HepG2 (cell line): ENCODE data around the gene RHBDL1. TPM values are rescaled to one million over a fixed set of nuclear protein-coding genes. Genes with fewer than 3 reads are reported as not detected.
A peak's percentile ranks its signal among the peaks of the same experiment; 100 is the strongest.

Experiments used
- CAMTA2 ChIP-seq: sonication (generic); formaldehyde crosslinking; IDR thresholded peaks from 2 replicates; pipeline ENCODE4 v1.4.0; 2020; ENCODE audit warnings: mild to moderate bottlenecking, missing genetic modification reagents, borderline replicate concordance
- FOXK1 ChIP-seq: sonication (generic); formaldehyde crosslinking; IDR thresholded peaks from 2 replicates; pipeline ENCODE4 v1.4.0; 2020; ENCODE audit warnings: low read depth, missing genetic modification reagents, borderline replicate concordance
- HNRNPK ChIP-seq: fragments of 200-400 bp; formaldehyde crosslinking; IDR thresholded peaks from 2 replicates; pipeline ENCODE4 v1.6.1; 2018; ENCODE audit warnings: low read length, low read depth, moderate library complexity, mild to moderate bottlenecking; ENCODE audit not compliant: poor library complexity, severe bottlenecking
- HNRNPL ChIP-seq: fragments of 200-400 bp; formaldehyde crosslinking; IDR thresholded peaks from 2 replicates; pipeline ENCODE4 v1.6.1; 2017; ENCODE audit warnings: mild to moderate bottlenecking, low read depth, low read length
- MIER2 ChIP-seq: IDR thresholded peaks from 2 replicates; pipeline ENCODE4 v1.6.1; 2016; ENCODE audit warnings: missing biosample characterization, missing genetic modification reagents
- RNF2 ChIP-seq: fragments of 450-650 bp; conservative IDR thresholded peaks from 2 replicates; pipeline ENCODE4 v1.6.1; 2016; ENCODE audit warnings: low read depth
- TBL1XR1 ChIP-seq: fragments of 150-350 bp; IDR thresholded peaks from 2 replicates; pipeline ENCODE4 v1.6.1; 2014; ENCODE audit warnings: borderline replicate concordance, low read length; ENCODE audit not compliant: partially characterized antibody
- ZBTB1 ChIP-seq: sonication (generic); formaldehyde crosslinking; IDR thresholded peaks from 2 replicates; pipeline ENCODE4 v1.4.0; 2020; ENCODE audit warnings: missing genetic modification reagents, borderline replicate concordance
- ZKSCAN1 ChIP-seq: fragments of 150-350 bp; IDR thresholded peaks from 2 replicates; pipeline ENCODE4 v1.6.1; 2014; ENCODE audit warnings: low read length
- ZNF546 ChIP-seq: sonication (generic); formaldehyde crosslinking; conservative IDR thresholded peaks from 2 replicates; pipeline ENCODE4 v1.8.1; 2023; ENCODE audit warnings: mild to moderate bottlenecking, missing genetic modification reagents
- polyA plus RNA-seq, 8 experiments: library from polyadenylated mRNA; depleted of rRNA in 3 of 8; stranded (reverse) in 7 of 8; unstranded in 1 of 8; fragments of >200 nt; fragmentation: Illumina TruSeq in 4 of 8; extraction: Trizol in 4 of 8; gene quantifications; 2 replicates each; pipeline versions ENCODE4 v1.2.1 to v1.2.3, GENCODE V29; 2011 to 2016; ENCODE audit warnings: low read depth in 4 of 8, missing spikeins in 1 of 8, mixed read lengths in 1 of 8; ENCODE audit not compliant: insufficient read depth in 1 of 8
- total RNA-seq, 5 experiments: library from RNA; depleted of rRNA; stranded (reverse); fragments of >200 nt; fragmentation: Illumina TruSeq; extraction: Trizol; gene quantifications; 2 replicates each; pipeline ENCODE4 v1.2.3, GENCODE V29; 2016; ENCODE audit warnings: low read depth in 1 of 5
- TF ChIP-seq, protein P1 (sequence below), 2 experiments: IDR thresholded peaks; 2 replicates each; pipeline ENCODE4 v1.6.1; 2011 to 2012; ENCODE audit warnings: low read length in 2 of 2, borderline replicate concordance in 1 of 2, low read depth in 1 of 2, mild to moderate bottlenecking in 1 of 2, moderate library complexity in 1 of 2
- TF ChIP-seq, protein P2 (sequence below): IDR thresholded peaks from 2 replicates; pipeline ENCODE4 v1.6.1; 2012; ENCODE audit warnings: low read length, improper control_type of control experiment
- TF ChIP-seq, protein P3 (sequence below): sonication (generic); formaldehyde crosslinking; IDR thresholded peaks from 2 replicates; pipeline ENCODE4 v1.8.0; 2022; ENCODE audit warnings: missing genetic modification reagents, mild to moderate bottlenecking, inconsistent platforms, borderline replicate concordance
- TF ChIP-seq, protein P4 (sequence below): sonication (generic); formaldehyde crosslinking; IDR thresholded peaks from 2 replicates; pipeline ENCODE4 v1.5.1; 2020; ENCODE audit warnings: mild to moderate bottlenecking, missing genetic modification reagents, borderline replicate concordance

The RHBDL1 gene
- total and polyA plus RNA-seq, 2 of the 13 experiments (the other 11 are each of a cell fraction or from before 2014, with no cell fraction given): 1.8 to 3.8 TPM

DNA sequence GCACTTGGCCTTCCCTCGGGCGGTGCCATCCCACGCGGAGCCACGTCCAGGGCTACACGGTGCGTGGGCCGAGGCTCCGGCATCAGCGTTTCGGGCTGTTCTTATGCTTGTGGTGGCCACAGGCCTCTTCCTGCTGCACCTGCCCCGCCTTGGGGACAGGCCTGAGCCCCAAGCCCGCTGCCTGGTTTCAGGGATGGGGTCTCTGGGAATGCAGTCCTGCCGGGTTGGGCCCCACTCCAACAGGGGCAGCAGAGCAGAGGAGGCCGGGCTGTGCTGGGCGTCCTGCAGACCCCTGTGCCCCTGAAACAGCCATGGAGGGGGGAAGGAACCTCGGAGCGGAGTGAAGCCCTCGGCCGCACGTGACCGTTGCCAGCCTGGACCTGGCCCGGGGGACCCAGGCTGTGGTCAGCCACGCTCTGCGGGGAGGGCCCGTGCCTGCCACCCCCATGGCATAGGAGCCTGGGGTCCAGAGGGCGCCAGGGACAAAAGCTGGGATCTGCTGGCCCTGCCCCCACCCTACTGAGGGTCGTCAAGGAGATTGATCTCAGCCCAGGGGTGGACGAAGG is 45.1 kb upstream of the RHBDL1 start (continued):
- TF ChIP-seq, protein P1, sequence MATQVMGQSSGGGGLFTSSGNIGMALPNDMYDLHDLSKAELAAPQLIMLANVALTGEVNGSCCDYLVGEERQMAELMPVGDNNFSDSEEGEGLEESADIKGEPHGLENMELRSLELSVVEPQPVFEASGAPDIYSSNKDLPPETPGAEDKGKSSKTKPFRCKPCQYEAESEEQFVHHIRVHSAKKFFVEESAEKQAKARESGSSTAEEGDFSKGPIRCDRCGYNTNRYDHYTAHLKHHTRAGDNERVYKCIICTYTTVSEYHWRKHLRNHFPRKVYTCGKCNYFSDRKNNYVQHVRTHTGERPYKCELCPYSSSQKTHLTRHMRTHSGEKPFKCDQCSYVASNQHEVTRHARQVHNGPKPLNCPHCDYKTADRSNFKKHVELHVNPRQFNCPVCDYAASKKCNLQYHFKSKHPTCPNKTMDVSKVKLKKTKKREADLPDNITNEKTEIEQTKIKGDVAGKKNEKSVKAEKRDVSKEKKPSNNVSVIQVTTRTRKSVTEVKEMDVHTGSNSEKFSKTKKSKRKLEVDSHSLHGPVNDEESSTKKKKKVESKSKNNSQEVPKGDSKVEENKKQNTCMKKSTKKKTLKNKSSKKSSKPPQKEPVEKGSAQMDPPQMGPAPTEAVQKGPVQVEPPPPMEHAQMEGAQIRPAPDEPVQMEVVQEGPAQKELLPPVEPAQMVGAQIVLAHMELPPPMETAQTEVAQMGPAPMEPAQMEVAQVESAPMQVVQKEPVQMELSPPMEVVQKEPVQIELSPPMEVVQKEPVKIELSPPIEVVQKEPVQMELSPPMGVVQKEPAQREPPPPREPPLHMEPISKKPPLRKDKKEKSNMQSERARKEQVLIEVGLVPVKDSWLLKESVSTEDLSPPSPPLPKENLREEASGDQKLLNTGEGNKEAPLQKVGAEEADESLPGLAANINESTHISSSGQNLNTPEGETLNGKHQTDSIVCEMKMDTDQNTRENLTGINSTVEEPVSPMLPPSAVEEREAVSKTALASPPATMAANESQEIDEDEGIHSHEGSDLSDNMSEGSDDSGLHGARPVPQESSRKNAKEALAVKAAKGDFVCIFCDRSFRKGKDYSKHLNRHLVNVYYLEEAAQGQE (IDR thresholded peaks at IDR 0.05; ENCODE audit: borderline replicate concordance in 1 of 2, low read depth in 1 of 2, low read length in 2 of 2): no peak
- TF ChIP-seq MIER2 (CRISPR knock-in tag): no peak
- TF ChIP-seq RNF2: no peak
- TF ChIP-seq, protein P2, sequence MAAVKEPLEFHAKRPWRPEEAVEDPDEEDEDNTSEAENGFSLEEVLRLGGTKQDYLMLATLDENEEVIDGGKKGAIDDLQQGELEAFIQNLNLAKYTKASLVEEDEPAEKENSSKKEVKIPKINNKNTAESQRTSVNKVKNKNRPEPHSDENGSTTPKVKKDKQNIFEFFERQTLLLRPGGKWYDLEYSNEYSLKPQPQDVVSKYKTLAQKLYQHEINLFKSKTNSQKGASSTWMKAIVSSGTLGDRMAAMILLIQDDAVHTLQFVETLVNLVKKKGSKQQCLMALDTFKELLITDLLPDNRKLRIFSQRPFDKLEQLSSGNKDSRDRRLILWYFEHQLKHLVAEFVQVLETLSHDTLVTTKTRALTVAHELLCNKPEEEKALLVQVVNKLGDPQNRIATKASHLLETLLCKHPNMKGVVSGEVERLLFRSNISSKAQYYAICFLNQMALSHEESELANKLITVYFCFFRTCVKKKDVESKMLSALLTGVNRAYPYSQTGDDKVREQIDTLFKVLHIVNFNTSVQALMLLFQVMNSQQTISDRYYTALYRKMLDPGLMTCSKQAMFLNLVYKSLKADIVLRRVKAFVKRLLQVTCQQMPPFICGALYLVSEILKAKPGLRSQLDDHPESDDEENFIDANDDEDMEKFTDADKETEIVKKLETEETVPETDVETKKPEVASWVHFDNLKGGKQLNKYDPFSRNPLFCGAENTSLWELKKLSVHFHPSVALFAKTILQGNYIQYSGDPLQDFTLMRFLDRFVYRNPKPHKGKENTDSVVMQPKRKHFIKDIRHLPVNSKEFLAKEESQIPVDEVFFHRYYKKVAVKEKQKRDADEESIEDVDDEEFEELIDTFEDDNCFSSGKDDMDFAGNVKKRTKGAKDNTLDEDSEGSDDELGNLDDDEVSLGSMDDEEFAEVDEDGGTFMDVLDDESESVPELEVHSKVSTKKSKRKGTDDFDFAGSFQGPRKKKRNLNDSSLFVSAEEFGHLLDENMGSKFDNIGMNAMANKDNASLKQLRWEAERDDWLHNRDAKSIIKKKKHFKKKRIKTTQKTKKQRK: no peak
- no peak for TF ChIP-seq ZKSCAN1
- TF ChIP-seq ZBTB1 (CRISPR knock-in tag): no peak
- TF ChIP-seq CAMTA2 (CRISPR knock-in tag): 0 out of 2 replicates have a peak, but pooled peaks have one; percentile 68
- TF ChIP-seq, protein P3, sequence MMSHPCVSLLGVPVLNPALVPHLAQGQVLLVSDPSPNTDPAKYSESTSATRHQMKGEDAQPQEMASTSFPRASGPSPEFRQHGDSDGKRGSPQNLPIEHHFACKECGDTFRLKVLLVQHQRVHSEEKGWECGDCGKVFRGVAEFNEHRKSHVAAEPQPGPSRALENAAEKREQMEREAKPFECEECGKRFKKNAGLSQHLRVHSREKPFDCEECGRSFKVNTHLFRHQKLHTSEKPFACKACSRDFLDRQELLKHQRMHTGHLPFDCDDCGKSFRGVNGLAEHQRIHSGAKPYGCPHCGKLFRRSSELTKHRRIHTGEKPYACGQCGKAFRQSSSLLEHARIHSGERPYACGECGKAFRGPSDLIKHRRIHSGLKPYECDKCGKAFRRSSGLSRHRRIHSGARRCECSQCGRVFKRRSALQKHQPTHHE (CRISPR knock-in tag): 0 out of 2 replicates have a peak, but pooled peaks have one; percentile 61
- TF ChIP-seq TBL1XR1: no peak
- TF ChIP-seq HNRNPK: no peak
- no peak; the same call in 1 of the 2 replicates for TF ChIP-seq ZNF546 (CRISPR knock-in tag)
- no peak; the same call in 1 of the 2 replicates for TF ChIP-seq FOXK1 (CRISPR knock-in tag)
- TF ChIP-seq, protein P4, sequence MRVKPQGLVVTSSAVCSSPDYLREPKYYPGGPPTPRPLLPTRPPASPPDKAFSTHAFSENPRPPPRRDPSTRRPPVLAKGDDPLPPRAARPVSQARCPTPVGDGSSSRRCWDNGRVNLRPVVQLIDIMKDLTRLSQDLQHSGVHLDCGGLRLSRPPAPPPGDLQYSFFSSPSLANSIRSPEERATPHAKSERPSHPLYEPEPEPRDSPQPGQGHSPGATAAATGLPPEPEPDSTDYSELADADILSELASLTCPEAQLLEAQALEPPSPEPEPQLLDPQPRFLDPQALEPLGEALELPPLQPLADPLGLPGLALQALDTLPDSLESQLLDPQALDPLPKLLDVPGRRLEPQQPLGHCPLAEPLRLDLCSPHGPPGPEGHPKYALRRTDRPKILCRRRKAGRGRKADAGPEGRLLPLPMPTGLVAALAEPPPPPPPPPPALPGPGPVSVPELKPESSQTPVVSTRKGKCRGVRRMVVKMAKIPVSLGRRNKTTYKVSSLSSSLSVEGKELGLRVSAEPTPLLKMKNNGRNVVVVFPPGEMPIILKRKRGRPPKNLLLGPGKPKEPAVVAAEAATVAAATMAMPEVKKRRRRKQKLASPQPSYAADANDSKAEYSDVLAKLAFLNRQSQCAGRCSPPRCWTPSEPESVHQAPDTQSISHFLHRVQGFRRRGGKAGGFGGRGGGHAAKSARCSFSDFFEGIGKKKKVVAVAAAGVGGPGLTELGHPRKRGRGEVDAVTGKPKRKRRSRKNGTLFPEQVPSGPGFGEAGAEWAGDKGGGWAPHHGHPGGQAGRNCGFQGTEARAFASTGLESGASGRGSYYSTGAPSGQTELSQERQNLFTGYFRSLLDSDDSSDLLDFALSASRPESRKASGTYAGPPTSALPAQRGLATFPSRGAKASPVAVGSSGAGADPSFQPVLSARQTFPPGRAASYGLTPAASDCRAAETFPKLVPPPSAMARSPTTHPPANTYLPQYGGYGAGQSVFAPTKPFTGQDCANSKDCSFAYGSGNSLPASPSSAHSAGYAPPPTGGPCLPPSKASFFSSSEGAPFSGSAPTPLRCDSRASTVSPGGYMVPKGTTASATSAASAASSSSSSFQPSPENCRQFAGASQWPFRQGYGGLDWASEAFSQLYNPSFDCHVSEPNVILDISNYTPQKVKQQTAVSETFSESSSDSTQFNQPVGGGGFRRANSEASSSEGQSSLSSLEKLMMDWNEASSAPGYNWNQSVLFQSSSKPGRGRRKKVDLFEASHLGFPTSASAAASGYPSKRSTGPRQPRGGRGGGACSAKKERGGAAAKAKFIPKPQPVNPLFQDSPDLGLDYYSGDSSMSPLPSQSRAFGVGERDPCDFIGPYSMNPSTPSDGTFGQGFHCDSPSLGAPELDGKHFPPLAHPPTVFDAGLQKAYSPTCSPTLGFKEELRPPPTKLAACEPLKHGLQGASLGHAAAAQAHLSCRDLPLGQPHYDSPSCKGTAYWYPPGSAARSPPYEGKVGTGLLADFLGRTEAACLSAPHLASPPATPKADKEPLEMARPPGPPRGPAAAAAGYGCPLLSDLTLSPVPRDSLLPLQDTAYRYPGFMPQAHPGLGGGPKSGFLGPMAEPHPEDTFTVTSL (CRISPR knock-in tag): no peak
- peak; percentile 51; the same call in 1 of the 2 replicates for TF ChIP-seq HNRNPL
